Stimulated activated CD4-positive, alpha-beta T cell treated with anti-CD3 and anti-CD28 coated beads, Interleukin-4, amount 100 ng/mL, for 1 hour (primary cell): Measurements from ENCODE around the gene HSP90AA1.
"Not testable (repeated sequence)": the region's sequence is repeated elsewhere in the genome, so short reads cannot be mapped to it uniquely, and the experiment has no call there.

Source experiments
- DNase-seq: peaks from one replicate; pipeline ENCODE4 v3.0.0-alpha.2; 2020

Gene HSP90AA1

GRCh38 chr14:102092806-102093205 is 6.0 kb upstream of the HSP90AA1 start:
- no peak for DNase-seq

GRCh38 chr14:102090713-102091112 is 3.9 kb upstream of the HSP90AA1 start:
- DNase-seq = no peak

GRCh38 chr14:102089621-102090343 is 2.9 kb upstream of the HSP90AA1 start:
- DNase-seq = no peak

GRCh38 chr14:102088012-102088792 is 1.4 kb upstream of the HSP90AA1 start:
- DNase-seq = peak; percentile 66

GRCh38 chr14:102087762-102088011 is 843 bp upstream of the HSP90AA1 start:
- DNase-seq = peak; percentile 29

GRCh38 chr14:102086709-102086971 is 204 bp downstream of the HSP90AA1 start:
- no peak for DNase-seq

- peak; percentile 62 for DNase-seq
Observed at GRCh38 chr14:102085948-102086708, 716 bp downstream of the HSP90AA1 start.

- DNase-seq = no peak
Observed at GRCh38 chr14:102085488-102085887, 1.4 kb downstream of the HSP90AA1 start.

- DNase-seq = no peak
Observed at GRCh38 chr14:102084931-102085330, 1.9 kb downstream of the HSP90AA1 start.

- not testable (repeated sequence) for DNase-seq
Observed at GRCh38 chr14:102084522-102084921, 2.3 kb downstream of the HSP90AA1 start.

GRCh38 chr14:102081231-102082080 is 5.4 kb downstream of the HSP90AA1 start:
- DNase-seq = no peak

GRCh38 chr14:102080183-102081080 is 6.4 kb downstream of the HSP90AA1 start:
- DNase-seq = no peak

GRCh38 chr14:102079700-102079979 is 7.2 kb downstream of the HSP90AA1 start:
- no peak for DNase-seq

GRCh38 chr14:102078831-102079699 is 7.8 kb downstream of the HSP90AA1 start:
- no peak for DNase-seq

GRCh38 chr14:102078361-102078791 is 8.5 kb downstream of the HSP90AA1 start:
- DNase-seq = not testable (repeated sequence)

- DNase-seq = no peak
Observed at GRCh38 chr14:102077382-102077709, 9.5 kb downstream of the HSP90AA1 start.

- no peak for DNase-seq
Observed at GRCh38 chr14:102075155-102075554, 11.7 kb downstream of the HSP90AA1 start.

- DNase-seq = no peak
Observed at GRCh38 chr14:102074415-102074964, 12.4 kb downstream of the HSP90AA1 start.

GRCh38 chr14:102071283-102071998 is 15.4 kb downstream of the HSP90AA1 start:
- DNase-seq = no peak

- no peak for DNase-seq
Observed at GRCh38 chr14:102066041-102066451, 20.8 kb downstream of the HSP90AA1 start.
